HG03039 (cell line): Measurements from ENCODE around the gene PLXND1.

ENCODE experiments used
- ATAC-seq: cut with Tn5 transposase; IDR thresholded peaks from one replicate; pipeline ENCODE4 v1.9.1; 2021; ENCODE audit warnings: mild to moderate bottlenecking, moderate library complexity; ENCODE audit not compliant: unreplicated experiment

The PLXND1 gene

DNA sequence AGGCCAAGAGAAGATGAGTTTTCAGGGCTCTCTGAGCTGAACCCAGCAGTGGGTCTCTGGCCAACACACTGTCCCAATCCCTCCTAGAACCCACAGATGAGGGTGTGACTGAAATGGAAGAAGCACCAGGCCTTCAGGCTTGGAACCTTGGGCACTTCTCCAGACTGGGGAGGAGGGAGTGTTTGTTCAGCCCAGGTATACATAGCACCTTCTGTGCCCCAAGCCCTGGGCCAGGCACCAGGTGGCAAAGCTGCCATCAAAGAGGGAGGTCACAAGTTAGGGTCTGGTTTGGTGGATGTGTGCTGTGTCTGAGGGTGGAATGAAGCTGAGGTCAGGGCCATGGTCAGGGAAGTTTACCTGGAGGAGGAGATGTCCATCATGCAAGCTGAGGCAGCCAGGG is 93.9 kb downstream of the PLXND1 start:
- ATAC-seq, result no peak

DNA sequence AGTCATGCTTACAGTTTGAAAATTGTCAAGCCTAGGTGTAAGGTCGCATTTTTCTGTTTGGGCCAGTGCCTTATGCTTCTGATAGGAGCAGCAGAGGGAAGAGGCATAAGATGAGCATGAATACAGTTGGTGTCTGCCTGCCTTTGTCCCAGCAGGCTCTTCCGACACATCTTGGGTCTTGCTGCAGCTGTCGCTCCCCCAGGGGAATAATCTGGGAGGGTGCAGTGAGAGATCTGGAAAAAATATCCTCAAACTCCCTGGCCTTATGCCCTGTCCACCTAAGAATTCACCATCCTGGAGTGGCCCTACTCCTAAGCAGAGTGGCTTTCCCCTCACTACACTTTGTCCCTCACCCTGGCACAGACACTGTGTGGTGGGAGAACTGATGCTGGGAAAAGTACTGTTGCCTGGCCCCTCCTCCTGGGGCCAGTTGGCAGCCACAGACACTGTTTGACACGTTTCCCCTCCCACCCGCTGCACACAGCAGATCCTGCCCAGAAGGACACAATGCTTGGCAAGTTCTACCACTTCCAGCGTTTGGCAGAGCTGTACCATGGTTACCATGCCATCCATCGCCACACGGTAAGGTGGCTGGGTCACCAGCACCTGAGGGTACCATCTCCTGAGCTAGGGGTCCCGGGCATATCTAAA is 99.2 kb downstream of the PLXND1 start:
- ATAC-seq, result no peak

DNA sequence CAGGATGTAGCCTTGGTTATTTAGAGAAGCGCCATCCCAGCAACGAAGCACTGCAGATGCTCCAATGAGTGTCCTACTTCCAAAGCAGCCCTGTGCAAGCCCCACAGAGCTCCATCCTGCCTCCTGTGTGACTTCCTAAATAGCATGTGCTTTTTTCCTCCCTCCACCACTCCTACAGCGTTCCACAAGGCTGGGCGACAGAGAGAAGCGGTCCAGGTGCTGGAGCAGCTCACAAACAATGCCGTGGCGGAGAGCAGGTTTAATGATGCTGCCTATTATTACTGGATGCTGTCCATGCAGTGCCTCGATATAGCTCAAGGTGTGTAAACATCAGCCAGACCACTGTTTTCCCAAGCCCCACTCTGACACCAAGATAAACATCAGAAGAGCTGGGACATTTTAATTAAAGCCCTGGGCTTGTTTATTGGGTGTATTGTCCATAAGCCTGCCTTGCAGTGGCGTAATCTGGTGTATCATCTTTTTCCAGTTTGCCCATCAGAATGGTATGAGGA is 100.2 kb downstream of the PLXND1 start:
- no peak for ATAC-seq

DNA sequence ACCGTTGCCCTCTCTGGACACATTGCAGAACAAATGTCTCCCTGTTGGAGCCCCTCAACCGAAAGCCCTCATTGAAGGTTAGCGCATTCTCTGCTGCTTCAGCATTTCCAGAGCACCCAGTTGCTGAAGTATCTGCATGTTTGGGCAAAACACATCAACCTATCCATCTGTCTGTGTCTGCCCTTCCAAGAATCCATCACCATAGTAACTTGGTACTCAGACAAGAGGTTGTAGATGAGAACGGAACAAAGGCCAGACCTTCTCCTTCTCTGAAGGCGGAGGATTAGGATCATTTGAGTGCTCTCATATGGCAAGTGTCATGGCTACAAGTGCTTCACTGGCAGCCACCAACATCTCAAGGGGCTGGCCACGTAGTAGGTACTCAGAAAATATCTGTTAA is 101.1 kb downstream of the PLXND1 start:
- no peak for ATAC-seq
